ENCODE data around the gene SLC1A7.

SLC1A7 gene

DNA sequence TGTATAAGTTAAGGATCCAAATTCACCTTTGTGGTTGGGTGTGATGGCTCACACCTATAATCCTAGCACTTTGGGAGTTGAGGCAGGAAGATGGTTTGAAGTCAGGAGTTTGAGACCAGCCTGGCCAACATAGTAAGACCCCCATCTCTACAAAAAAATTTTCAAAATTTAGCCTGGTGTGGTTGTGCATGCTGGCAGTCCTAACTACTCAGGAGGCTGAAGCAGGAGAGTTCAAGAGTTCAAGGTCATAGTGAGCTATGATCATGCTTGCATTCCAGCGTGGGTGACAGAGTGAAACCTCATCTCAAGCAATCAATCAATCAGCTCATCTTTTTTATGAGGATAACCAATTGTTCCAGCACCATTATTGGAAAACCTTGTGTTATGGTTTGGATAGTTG lies 16.5 kb upstream of the SLC1A7 start:
- no peak for DNase-seq

DNA sequence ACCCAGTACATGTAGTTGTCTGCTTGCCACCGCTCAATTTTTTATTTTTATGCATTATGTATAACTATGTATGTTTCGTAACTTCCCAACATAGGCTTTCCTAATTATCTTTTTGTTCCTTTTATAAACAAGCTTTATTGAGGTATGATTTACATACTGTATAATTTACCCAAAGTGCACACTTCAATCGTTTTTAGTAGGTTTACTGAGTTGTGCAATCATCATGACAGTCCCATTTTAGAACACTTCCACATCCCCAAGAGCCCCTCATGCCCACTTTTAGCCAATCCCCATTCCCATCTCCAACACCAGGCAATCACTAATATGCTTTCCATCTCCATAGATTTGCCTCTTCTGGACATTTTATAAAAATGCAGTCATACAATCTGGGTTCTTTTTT lies 14.3 kb upstream of the SLC1A7 start:
- no peak for DNase-seq

DNA sequence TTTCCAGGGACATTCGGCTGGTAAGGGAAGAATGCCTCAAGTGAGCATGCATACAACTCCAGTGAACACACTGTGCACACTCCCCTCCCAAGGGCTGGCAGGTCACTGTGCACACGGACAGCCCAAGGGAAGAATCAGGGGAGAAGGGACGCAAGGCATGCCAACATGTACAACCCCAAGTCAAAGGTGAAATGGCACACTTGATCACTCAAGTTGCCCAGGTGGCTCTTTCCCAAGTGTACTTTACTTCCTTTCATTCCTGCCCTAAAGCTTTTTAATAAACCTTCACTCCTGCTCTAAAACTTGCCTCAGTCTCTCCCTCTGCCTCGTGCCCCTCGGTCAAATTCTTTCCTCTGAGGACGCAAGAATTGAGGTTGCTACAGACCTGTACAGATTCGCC lies 13.5 kb upstream of the SLC1A7 start:
- no peak for DNase-seq

DNA sequence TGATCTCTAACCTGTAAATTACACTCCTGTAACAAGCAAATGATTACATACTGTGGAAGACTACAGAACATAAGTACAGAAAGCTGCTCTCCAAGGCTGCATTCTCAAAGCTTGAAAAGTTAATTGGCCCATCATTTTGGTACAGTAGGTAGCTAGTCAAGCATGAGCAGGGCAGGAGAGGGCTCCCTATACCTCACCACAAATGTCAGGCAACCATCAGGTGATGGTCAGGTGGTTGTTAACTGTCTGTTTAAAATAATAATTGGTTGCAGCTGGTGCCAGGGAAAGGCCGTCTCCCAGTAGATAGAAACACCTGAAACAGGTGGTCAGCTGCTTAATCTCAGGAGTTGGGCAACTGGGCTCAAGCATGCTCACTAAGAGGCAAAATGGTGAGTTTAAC lies 13.1 kb upstream of the SLC1A7 start:
- no peak for DNase-seq

DNA sequence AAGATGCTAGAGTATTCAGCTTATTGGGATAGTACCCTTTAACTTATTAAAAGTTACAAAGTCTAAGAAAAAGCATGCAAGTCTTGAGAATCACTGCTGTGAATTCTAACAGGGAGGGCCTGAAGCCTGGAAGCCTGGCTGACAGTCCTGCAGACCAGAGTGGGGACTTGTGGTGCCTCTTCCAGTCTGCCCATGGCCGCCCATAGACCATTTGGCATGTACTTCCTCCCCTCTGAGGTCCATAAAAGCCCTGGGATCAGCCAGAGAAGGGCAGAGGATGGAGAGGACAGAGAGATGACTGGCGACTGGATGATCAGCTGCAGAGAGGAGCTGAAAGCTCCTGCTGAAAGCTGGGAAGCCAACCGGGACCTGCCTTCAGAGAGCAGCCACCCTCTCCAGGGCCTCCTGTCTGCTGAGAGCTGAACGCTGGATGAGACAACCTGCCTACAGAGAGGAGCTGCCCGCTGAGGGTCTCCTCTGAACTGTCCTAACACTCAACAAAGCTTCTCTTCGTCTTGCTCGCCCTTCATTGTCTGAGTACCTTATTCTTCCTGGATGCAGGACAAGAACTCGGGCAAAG lies 12.5 kb upstream of the SLC1A7 start:
- no peak for DNase-seq

DNA sequence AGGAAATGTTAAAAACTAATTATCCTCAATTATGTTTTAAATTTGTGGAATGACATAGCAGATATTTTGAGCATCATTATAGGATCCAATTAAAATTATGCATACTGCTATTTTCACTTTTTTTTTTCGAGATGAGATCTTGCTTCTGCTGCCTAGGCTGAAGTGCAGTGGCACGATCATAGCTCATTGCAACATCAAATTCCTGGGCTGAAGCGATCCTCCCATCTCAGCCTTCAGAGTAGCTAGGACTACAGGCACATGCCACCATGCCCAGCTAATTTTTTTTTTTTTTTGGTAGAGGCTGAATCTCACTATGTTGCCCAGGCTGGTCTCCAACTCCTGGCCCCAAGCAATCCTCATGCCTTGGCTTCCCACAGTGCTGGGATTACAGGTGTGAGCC lies 11.3 kb upstream of the SLC1A7 start:
- DNase-seq = no peak

DNA sequence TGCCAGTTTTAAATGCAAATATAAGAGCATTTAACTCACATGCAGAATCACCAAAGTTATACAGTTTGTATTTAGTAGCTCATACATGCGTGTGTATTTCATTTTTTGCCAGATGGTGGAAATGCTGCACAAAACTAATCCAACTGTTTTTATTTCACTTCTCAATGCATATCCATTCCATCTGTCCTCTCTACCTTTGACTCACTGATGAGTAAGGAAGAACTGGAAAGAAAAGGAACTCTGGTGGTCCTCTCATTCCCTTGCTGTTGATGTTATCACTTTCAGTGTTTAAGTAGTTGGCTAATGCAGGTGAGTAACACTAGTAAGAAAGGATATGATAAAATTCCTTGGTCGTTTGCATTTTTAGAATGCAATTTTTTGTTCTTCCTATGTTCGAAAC lies 5.7 kb upstream of the SLC1A7 start:
- DNase-seq = no peak

DNA sequence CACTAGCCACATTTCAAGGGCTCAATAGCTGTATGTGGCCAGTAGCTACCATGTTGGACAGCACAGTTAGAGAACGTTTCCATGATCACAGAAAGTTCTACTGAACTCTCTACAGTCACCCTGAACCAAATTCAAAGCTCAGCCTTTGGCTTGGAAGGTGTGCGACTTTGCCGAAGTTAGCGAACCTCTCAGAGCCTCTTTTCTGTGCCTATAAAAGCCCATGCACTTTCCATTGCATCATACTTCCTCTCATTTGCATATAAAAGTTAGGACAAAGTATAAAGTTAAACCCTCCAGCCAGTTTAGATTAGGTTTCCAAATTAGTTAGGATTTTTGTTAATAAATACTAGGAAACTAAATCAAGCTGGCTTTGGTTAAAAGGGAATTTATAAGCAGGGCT lies 4.7 kb upstream of the SLC1A7 start:
- DNase-seq = no peak

DNA sequence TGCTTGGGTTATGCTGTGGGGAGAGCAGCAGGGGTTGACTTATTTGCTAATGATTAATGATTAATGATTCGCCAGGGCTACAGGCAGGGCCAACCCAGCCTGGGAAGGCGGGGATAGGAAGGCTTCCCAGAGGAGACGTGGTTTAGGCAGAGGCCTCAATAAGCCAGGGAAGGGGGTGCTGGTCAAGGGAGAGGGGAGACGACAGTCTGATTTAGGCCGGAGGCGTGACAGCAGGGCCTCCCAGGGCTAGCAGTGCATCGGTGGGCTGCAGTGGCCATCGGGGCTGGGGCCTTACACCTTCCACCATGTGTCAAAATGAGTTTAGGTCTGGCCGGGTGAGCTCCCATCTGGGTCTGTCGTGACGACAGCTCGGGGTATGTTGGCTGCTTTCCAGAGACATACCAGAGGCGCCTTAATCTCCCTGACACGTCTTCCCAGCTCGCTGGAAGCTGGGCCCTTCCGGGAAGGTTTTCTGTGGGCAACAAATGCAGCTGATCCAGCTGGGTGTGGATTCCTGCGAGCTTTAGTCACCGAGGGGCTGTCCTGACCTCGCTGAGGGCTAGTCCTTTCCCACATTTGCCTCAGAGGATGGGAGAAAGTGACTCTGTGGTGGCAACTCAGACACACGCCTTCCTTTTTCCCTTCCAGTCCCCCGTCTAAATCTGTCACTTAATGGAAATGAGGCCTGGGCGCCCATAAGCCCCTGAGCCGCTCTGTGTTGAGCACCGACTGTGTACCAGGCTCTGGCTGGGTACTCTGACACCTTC lies 3.7 kb upstream of the SLC1A7 start:
- DNase-seq = no peak

DNA sequence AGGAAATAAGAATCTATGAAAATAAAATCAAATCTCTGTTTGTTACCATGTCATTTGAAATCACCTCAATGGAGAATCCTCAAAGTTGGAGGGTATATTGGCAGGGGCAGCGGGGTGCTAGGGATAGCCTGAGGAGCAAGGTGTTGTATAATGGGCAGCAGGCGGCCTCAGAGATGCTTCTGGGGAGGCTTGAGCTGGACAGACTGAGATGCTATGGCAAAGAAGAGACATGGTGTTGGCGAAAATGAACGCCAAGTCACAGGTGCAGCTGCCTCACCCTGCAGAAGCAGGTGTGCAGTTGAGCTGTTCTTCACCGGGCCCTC lies 3.1 kb upstream of the SLC1A7 start:
- DNase-seq = no peak

DNA sequence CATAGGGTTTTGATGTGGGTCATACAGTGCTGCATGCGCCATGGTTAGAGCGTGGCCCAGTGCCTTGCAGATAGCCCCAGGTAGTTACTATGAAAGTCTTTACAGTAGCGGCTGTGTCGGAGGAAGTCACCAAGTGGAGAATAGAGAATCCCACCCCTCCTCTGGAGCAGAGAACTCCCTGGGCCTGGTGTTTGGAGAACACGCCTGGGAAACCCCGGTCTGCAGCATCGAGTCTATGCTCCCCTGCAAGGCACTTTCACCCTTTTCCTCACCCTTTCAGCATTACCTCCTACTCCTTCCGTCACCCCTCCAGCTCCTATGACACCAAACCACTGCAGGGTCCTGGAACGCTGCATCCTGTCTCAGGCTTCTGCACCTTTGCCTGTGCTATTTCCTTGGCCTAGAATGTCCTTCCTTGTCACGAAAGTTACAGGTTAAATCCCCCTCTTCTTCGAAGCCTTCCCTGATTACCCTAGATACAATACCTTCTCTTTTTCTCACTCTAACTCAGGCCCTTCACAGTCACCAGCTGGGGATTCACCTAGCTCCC lies 2.7 kb upstream of the SLC1A7 start:
- no peak for DNase-seq

DNA sequence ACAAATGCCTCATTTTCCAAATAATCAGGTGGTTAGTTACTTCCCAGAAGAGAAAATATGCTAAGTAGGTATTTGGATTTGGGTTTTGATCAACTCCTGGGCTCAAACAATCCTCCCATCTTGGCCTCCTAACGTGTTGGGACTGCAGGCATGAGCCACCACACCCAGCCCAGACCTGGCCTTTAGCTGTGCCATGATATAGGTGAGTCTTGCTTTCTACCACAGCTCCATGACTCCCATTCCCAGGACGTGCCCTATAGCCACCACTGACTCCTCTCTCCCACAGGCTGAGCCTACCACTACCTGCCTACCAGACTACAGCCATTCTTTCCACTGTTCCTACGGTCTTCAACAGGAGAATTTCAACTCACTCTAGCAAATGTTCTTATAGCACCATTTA lies 1.8 kb upstream of the SLC1A7 start:
- DNase-seq = no peak

DNA sequence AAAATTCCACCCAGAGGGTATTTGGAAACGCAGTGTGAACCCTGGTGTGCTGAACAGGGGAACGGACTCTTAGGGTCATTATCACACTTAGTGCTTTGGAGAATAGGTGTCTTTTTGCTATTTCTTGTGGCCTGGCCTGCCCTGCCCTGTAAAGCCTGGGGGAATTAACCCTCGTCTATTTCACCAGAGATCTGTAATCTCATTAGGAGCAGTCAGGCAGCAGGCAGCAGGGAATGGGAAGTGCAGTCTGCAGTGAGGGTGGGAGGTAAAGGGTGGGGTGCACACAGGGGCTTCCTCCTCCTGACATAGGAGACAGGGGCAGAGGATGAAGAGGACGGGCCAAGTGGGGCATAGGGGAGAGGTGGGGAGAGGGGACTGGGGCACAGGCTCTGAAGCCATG lies 1.1 kb upstream of the SLC1A7 start:
- DNase-seq = no peak

DNA sequence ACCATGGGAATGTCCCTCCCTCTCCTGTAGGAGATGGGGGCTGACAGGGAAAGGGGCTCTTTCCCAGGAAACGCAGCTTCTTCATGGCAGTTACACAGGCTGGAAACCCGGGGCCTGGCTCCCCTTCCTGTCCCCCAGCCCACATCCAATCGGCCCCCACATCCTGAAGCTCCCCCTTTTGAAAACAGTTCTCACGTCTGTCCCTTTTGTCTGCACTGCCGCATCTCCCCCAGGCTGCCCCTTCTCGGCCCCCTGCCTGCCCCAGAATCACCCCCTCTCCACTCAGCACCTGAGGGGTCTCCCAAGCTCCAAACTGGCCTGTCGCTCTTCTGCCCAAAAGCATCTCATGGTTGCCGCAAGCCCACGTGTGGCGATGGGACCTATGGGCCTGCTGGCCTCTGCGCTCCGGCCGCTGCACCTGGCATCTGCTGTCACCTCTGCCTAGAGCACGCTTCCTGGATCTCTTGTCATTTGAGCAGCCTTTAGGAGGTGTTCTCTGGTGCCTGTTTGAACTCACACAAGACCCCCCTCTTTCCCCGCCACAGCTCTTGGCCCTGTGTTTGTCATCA lies 867 bp downstream of the SLC1A7 start:
- no peak for DNase-seq

DNA sequence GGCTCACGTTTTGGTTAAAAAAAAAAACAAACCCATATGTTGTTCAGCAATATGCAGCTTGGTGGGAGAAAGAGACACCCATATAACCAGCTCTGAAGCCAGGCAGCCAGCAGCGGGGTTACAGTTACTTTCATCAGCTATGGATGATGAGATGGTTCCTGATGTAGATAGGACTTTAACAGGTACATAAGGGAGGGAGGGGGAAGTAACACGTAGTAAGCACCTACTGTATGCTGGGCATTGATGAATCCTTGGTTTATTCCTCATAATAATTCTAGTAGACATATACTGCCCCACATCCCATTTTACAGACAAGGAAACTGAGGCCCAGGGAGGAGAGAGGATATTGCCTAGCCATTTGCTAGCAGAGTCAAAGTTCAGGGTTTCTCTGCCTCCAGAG lies 2.0 kb downstream of the SLC1A7 start:
- DNase-seq = no peak

DNA sequence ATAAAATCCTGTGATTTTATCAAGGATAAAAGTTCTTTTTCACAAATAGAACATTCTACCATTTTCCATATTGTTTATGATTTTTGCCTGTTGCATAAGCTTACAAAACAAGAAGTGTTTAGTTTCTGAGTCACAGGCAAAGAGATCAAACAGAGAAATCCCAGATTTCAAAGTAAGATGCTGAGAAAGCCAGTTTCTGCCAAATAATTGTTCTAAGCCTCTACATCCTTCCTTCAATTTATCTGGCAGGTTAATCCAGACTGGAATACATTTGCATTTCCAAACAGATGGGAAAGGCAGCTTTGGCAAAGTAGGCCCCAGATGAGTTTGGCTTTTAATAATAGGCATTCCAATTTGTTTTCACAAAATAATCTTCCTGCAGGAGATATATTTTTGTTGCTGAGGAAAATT lies 2.5 kb downstream of the SLC1A7 start:
- no peak for DNase-seq

DNA sequence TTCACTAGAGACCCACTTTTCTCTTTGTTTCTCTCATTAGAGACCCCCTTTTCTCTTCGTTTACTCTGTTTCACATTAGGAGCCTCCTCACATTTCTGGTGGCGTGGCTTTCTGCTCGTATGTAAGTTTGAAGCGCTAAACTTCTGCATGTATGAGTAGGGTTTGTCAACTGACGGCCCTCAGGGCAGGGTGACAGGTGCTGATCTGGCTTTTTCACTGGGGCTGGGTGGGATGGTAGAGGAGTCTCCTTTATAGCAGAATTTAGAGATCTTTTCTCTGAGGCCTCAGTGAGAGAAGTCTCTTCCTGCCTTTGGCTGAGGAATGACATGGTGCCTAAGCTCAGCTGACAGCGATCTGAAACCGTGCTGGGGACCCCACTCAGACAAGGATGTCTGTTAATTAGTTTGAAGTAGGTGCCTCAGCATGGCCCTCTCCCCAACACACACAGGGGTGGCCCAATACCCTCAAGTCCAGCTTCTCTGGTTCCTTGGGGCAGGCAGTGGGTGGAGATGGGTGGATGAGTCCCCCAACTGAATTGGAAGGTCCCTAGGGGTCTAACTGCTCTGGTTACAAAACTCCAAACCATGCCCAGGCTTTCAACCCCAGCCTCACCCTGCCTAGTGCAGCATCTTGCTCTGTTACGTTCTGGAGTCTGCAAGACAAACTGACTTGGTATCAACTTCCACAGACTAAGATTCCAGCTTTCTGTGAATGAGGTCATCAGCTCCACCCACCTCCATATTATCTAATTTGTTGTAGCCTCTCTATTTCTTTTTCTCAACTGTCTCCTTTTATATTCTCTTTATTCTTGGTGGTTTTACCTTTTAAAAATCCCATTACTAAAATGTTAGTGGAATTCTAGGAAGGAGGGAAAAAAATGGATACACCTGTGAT lies 3.2 kb downstream of the SLC1A7 start:
- no peak for DNase-seq

DNA sequence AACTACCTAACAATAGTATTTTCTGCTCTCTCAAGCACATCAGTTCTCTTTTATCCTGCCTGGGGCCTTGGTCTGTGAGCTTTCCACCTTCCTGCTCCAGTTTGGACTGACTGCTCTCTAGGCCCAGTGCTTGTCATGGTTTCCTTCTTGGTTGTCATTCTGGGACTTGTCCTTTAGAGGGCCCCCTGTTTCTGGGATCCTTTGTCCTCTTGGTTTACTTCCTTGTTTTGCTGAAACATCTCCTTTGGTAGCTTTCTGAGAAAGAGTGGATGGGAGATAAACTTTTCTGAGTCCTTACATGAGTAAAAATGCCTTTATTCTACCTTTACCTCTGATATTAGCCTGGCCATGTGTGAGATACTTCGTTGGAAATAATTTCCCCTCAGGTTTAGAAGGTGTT lies 4.7 kb downstream of the SLC1A7 start:
- DNase-seq = no peak

DNA sequence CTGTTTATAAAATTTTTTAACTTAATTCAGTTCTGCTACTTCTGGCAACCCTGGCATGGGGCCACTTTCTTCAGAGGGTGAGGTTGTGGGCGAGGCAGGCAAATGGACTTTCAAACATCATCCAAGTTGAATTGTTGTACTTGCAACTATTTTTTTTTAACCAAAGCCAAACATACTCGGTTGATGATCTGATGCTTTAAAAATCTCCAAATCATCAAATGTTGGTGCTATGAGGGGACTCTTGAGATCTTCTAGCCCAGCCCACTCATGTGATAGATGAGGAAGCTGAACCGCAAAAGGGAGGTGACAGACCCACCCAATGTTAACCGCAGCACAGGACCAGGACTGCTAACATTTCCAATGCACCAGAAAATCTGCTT lies 6.7 kb downstream of the SLC1A7 start:
- DNase-seq = peak; percentile 24 to 39

DNA sequence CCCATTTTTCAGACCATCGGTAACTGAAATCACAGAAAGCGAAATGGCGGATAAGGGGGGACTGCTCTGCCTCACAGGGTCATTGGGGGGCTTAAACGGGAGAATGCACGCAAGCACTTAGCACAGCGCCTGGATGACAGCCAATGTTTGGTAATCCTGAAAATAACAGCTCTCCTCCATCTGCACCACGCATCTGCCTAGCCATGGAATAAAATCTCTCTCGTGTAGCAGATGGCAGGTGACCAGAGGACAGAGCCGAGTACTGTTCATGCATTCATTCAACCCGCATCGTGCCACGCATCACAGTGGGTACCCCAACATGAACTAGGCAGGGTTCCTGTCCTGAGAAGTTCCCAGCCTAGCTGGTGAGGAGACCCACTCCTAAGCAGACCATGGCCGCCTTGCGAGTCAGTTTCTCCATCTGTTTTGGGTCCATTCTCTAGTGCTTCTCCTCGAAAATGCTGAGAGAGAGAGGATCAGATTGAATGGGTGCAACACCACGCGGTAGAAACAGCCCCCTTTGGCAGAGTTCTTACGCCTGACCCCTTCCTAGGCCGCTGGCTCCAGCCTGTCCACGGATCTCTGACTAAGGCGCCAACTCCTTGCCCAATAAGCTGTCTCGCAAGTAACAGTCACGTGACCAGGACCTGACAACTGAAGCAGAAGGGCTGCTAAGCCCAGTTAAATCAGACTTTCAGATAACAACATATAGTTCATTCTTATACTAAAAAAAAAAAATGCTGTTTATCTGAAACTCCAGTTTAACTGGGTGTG lies 7.3 kb downstream of the SLC1A7 start:
- DNase-seq = peak in 1 of 2 donors; percentile 6

DNA sequence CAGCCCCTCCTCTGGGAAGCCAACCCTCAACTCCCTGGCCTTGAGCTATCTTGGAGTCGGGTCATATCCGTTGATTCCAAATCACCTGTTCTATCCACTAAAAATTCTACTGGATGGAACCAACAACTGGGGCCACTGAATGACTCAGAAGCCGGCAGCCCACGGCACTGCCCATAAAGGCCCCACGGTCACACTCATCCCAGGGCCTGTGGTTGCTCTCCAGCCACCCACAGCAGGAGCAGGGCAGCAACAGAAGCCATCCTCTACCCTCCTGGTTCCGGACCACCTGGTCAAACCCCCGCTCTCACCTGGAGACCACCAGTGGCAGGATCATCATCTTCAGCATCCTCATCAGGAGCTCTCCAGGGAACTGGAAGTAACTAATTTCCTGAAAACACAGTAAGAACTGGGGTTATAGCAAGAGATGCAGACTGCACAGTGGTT lies 8.4 kb downstream of the SLC1A7 start:
- DNase-seq = no peak

DNA sequence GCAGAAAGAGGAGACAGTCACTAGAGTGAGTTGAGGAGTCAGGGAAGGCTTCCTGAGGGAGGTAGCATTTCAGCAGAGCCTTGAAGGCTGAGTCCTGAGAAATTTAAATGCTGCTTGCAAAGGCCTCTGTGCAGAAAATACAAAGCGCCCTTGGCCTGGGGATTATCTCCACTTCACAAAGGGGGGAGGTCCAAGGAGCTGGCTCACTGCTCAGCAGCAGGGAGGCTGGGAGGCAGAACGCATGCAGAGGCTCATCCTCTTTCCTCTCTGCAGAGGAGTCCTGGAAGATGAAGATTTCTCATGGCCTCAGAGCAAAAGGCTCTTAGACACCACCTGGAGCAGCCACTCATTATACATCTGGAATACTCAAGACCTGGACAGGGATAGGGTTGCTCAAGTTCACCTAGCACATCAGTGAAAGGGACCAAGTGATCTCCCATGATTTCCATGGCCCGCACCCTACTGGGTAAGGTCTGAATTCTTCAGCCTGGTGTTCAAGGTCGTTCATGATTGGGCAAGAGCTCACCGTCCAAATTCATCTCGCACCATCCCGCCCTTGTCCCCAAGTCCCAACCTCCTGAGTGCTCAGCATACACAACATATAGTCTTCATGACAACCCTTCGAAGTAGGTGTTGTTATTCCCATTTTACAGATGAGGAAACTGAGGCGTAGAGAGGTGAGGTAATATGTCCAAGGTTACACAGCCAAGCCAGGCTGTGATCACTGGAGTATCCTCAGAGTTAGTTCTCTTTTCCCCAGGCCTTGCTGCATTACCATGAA lies 9.0 kb downstream of the SLC1A7 start:
- DNase-seq = no peak
